ENCODE measurements around the gene SERPINA5.

SERPINA5 gene

GRCh38 chr14:94612580-94613554 is 31.6 kb downstream of the SERPINA5 start:
- H3K9me3 ChIP-seq (ENCODE audit: insufficient read depth, low read depth, low read length) = peaks cover 11% of the 10 kb centered on the region; the same call in 1 of the 2 replicates
- no peaks in the 10 kb centered on the region for H3K4me1 ChIP-seq (ENCODE audit: insufficient read depth, low read length)
- H3K36me3 ChIP-seq (ENCODE audit: insufficient read depth, low read depth, low read length) = no peaks in the 10 kb centered on the region
- H3K27me3 ChIP-seq (ENCODE audit: insufficient read depth, low read length) = no peaks in the 10 kb centered on the region
- no peak overlapping the region for H3K9ac ChIP-seq (ENCODE audit: low read depth, low read length)
- no peak overlapping the region for H3K27ac ChIP-seq (ENCODE audit: low read length)
- no peak overlapping the region for H3K4me3 ChIP-seq (ENCODE audit: low read length)

- Histone ChIP-seq H3K4me3 (ENCODE audit: low read length) (no peak overlapping the region), H3K36me3 (ENCODE audit: insufficient read depth, low read depth, low read length) (no peaks in the 10 kb centered on the region), H3K27ac (ENCODE audit: low read length) (no peak overlapping the region), H3K27me3 (ENCODE audit: insufficient read depth, low read length) (no peaks in the 10 kb centered on the region), H3K4me1 (ENCODE audit: insufficient read depth, low read length) (no peaks in the 10 kb centered on the region), H3K9ac (ENCODE audit: low read depth, low read length) (no peak overlapping the region), H3K9me3 (ENCODE audit: insufficient read depth, low read depth, low read length) (peaks cover 21% of the 10 kb centered on the region)
These were observed 32.8 kb downstream of the SERPINA5 start for GRCh38 chr14:94613720-94614644.

- no peaks in the 10 kb centered on the region for H3K27me3 ChIP-seq (ENCODE audit: insufficient read depth, low read length)
- H3K36me3 ChIP-seq (ENCODE audit: insufficient read depth, low read depth, low read length) = no peaks in the 10 kb centered on the region
- peaks cover 29% of the 10 kb centered on the region for H3K9me3 ChIP-seq (ENCODE audit: insufficient read depth, low read depth, low read length)
- no peak overlapping the region for H3K4me3 ChIP-seq (ENCODE audit: low read length)
- no peaks in the 10 kb centered on the region for H3K4me1 ChIP-seq (ENCODE audit: insufficient read depth, low read length)
- H3K27ac ChIP-seq (ENCODE audit: low read length) = no peak overlapping the region
- H3K9ac ChIP-seq (ENCODE audit: low read depth, low read length) = no peak overlapping the region
These were observed 33.6 kb downstream of the SERPINA5 start for GRCh38 chr14:94614802-94615201.

DNA sequence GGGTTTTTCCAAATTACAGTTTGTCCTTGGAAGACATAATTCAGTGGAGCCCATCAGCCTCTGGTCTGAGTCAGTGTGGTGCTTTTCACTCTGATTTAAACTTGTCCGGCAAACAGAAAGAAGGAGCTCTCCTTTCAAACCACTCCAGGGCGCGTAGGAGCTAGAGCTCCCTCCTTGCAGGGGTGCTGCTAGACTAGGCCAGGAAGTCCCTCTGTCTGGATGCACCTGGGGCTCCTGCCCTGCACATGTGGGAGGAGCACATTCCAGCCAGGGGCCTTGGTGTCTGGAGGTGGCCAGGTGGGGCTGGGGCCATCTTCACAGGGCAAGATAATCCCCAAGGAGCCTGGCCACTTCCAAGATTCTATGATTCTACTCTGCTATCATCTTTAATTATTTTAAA is 34.0 kb downstream of the SERPINA5 start:
- Histone ChIP-seq H3K4me1 (ENCODE audit: insufficient read depth, low read length) (no peaks in the 10 kb centered on the region), H3K4me3 (ENCODE audit: low read length) (no peak overlapping the region), H3K27me3 (ENCODE audit: insufficient read depth, low read length) (no peaks in the 10 kb centered on the region), H3K9ac (ENCODE audit: low read depth, low read length) (no peak overlapping the region), H3K27ac (ENCODE audit: low read length) (no peak overlapping the region), H3K9me3 (ENCODE audit: insufficient read depth, low read depth, low read length) (peaks cover 30% of the 10 kb centered on the region), H3K36me3 (ENCODE audit: insufficient read depth, low read depth, low read length) (no peaks in the 10 kb centered on the region)

DNA sequence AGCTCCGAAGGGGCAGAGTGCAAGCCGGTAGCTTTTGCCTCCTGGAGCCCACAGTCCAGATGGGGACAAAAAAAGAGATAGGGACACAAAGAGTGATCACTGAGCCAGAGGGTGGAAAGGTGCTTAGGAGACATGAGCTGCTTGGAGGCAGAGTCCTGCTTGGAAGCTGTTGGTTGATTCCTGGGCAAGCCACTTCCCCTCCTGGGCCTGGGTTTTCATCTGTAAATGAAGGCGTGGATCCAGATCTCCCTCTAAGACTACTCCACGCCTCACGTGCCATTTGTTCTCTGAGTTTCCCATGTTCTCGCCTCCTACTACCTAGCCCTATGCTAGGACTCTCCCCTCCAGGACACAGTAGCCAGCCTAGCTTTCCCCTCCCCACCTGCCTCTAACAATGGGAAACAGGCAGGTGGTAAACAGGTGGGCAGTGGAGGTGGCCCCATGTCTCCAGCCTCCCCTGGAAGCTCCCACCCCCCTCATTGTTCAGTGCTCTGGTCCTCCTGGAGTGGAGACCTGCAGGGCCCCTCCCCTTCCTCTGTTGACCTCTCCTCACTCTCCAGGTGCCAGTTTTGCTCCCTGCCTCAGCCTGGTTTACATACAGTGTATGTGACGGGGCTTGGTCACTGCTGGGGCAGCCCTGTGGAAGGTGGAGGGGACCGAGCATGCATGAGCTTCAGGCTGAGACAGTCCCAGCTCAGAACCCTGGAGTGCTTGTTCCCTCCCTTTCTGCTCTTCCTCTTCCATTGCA is 34.8 kb downstream of the SERPINA5 start:
- Histone ChIP-seq H3K4me3 (ENCODE audit: low read length) (no peak overlapping the region), H3K27me3 (ENCODE audit: insufficient read depth, low read length) (no peaks in the 10 kb centered on the region)

DNA sequence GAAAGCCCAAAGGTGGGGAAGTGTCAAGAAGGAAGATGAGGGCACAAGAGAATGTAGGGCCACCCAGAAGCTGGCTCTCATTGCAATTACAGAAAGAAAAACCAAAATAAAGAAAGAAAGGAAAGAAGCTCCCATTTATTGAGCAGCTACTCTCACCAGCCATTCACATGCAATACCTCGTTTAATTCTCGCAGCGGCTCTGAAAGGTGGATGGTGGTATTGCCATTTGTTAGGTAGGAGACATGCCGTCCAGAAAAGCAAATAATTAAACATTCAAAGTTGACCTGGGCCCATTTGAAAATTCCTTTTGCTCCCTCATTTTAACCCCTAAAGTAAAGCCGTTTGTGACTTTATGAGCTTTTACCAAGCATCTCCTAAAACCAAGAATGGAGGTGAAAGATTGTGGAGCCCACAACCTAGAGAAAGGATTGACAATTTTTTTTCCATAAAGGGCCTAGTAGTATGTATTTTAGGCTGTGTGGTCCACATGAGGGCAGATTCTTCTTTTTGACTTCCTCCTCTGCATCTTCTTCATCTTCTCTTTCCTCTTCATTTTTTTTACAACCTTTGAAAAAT is 36.2 kb downstream of the SERPINA5 start:
- no peak overlapping the region for H3K27ac ChIP-seq (ENCODE audit: low read length)

More for the DNA sequence above, 34.8 kb downstream of the SERPINA5 start:
- H3K36me3 ChIP-seq (ENCODE audit: insufficient read depth, low read depth, low read length) = no peaks in the 10 kb centered on the region
- no peaks in the 10 kb centered on the region for H3K4me1 ChIP-seq (ENCODE audit: insufficient read depth, low read length)
- H3K27ac ChIP-seq (ENCODE audit: low read length) = no peak overlapping the region
- peaks cover 30% of the 10 kb centered on the region for H3K9me3 ChIP-seq (ENCODE audit: insufficient read depth, low read depth, low read length)
- H3K9ac ChIP-seq (ENCODE audit: low read depth, low read length) = no peak overlapping the region

GRCh38 chr14:94617988-94618822 is 37.0 kb downstream of the SERPINA5 start:
- no peaks in the 10 kb centered on the region for H3K36me3 ChIP-seq (ENCODE audit: insufficient read depth, low read depth, low read length)
- peaks cover 30% of the 10 kb centered on the region for H3K9me3 ChIP-seq (ENCODE audit: insufficient read depth, low read depth, low read length)
- no peaks in the 10 kb centered on the region for H3K4me1 ChIP-seq (ENCODE audit: insufficient read depth, low read length)
- no peak overlapping the region for H3K27ac ChIP-seq (ENCODE audit: low read length)
- H3K4me3 ChIP-seq (ENCODE audit: low read length) = no peak overlapping the region
- no peak overlapping the region for H3K9ac ChIP-seq (ENCODE audit: low read depth, low read length)
- H3K27me3 ChIP-seq (ENCODE audit: insufficient read depth, low read length) = no peaks in the 10 kb centered on the region

More for the DNA sequence above, 36.2 kb downstream of the SERPINA5 start:
- H3K27me3 ChIP-seq (ENCODE audit: insufficient read depth, low read length) = no peaks in the 10 kb centered on the region
- no peak overlapping the region for H3K4me3 ChIP-seq (ENCODE audit: low read length)
- H3K9me3 ChIP-seq (ENCODE audit: insufficient read depth, low read depth, low read length) = peaks cover 30% of the 10 kb centered on the region
- no peak overlapping the region for H3K9ac ChIP-seq (ENCODE audit: low read depth, low read length)
- no peaks in the 10 kb centered on the region for H3K4me1 ChIP-seq (ENCODE audit: insufficient read depth, low read length)
- H3K36me3 ChIP-seq (ENCODE audit: insufficient read depth, low read depth, low read length) = no peaks in the 10 kb centered on the region

DNA sequence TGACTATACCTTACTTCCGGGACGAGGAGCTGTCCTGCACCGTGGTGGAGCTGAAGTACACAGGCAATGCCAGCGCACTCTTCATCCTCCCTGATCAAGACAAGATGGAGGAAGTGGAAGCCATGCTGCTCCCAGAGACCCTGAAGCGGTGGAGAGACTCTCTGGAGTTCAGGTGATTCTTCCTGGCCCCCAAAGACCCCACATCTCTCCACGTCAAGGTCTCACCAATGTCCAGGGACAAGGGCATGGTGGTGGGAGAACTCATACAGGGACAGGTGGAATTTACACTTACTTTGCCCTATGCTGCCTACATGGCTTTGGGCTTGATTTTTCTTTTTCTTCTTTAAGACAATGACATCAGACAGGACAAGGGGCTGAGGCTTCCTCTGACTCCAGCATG is 38.1 kb downstream of the SERPINA5 start:
- no peak overlapping the region for H3K27ac ChIP-seq (ENCODE audit: low read length)
- H3K4me3 ChIP-seq (ENCODE audit: low read length) = no peak overlapping the region
- H3K36me3 ChIP-seq (ENCODE audit: insufficient read depth, low read depth, low read length) = no peaks in the 10 kb centered on the region
- no peaks in the 10 kb centered on the region for H3K4me1 ChIP-seq (ENCODE audit: insufficient read depth, low read length)
- H3K27me3 ChIP-seq (ENCODE audit: insufficient read depth, low read length) = no peaks in the 10 kb centered on the region; the same call in 1 of the 2 replicates
- H3K9ac ChIP-seq (ENCODE audit: low read depth, low read length) = no peak overlapping the region
- peaks cover 30% of the 10 kb centered on the region for H3K9me3 ChIP-seq (ENCODE audit: insufficient read depth, low read depth, low read length)

DNA sequence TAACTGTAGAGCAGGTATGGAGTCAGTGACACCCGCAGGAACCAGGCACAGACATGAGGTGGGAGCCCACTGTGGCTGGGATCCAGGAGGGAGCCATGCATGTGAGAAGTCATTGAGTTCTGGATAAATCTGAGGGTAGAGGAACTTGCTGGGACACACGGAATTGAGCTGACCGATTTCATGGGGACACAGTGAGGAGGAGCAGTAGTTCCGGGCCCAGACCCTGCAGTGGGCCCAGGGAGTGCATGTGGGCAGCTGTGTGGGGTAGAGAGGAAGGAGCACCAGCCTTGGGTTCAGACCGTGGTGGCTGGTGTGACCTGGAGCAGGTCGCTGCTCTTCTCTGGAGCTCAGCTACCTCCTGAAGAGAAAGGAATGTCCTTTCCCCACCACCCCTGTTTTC is 39.4 kb downstream of the SERPINA5 start:
- H3K27ac ChIP-seq (ENCODE audit: low read length) = no peak overlapping the region
- no peak overlapping the region for H3K4me3 ChIP-seq (ENCODE audit: low read length)
- no peaks in the 10 kb centered on the region; the same call in 1 of the 2 replicates for H3K27me3 ChIP-seq (ENCODE audit: insufficient read depth, low read length)
- peaks cover 30% of the 10 kb centered on the region for H3K9me3 ChIP-seq (ENCODE audit: insufficient read depth, low read depth, low read length)
- no peaks in the 10 kb centered on the region for H3K36me3 ChIP-seq (ENCODE audit: insufficient read depth, low read depth, low read length)
- no peaks in the 10 kb centered on the region for H3K4me1 ChIP-seq (ENCODE audit: insufficient read depth, low read length)
- no peak overlapping the region for H3K9ac ChIP-seq (ENCODE audit: low read depth, low read length)

- Histone ChIP-seq H3K36me3 (ENCODE audit: insufficient read depth, low read depth, low read length) (no peaks in the 10 kb centered on the region), H3K4me1 (ENCODE audit: insufficient read depth, low read length) (no peaks in the 10 kb centered on the region)
These were observed 40.3 kb downstream of the SERPINA5 start for GRCh38 chr14:94621358-94622134.

More at GRCh38 chr14:94621358-94622134, 40.3 kb downstream of the SERPINA5 start:
- no peaks in the 10 kb centered on the region; the same call in 1 of the 2 replicates for H3K27me3 ChIP-seq (ENCODE audit: insufficient read depth, low read length)
- peaks cover 30% of the 10 kb centered on the region for H3K9me3 ChIP-seq (ENCODE audit: insufficient read depth, low read depth, low read length)
- no peak overlapping the region for H3K27ac ChIP-seq (ENCODE audit: low read length)
- no peak overlapping the region for H3K4me3 ChIP-seq (ENCODE audit: low read length)
- H3K9ac ChIP-seq (ENCODE audit: low read depth, low read length) = no peak overlapping the region
